Pancreas (tissue), 10 donors: Measurements from ENCODE around the gene RAB39A. TPM values are rescaled to one million over a fixed set of nuclear protein-coding genes. Genes with fewer than 3 reads are reported as not detected.
"Not testable (repeated sequence)": the region's sequence is repeated elsewhere in the genome, so short reads cannot be mapped to it uniquely, and the experiment has no call there.

ENCODE experiments used
- ATAC-seq, 4 donors: fragments of 200-7000 bp; cut with Tn5 transposase; one replicate each; pipeline versions ENCODE4 v1.8.0 to v1.9.1; 2020; ENCODE audit warnings: mild to moderate bottlenecking in 4 of 4, moderate library complexity in 4 of 4
- DNase-seq, 6 donors: peaks; one replicate each; pipeline ENCODE4 v3.0.0-alpha.2; 2020
- FAIRE-seq: peaks from 2 replicates; lab custom pipeline; 2012; peaks lifted over from hg19 to GRCh38; lab: Jason Lieb, UNC
- H3K27ac ChIP-seq, 4 donors: fragments of 200-600 bp; sonication (generic); 1 replicate in 3 of 4; 2 replicates in 1 of 4; pipeline versions ENCODE4 v1.5.0 to v1.8.0; 2020
- H3K27me3 ChIP-seq, 4 donors: fragments of 200-600 bp; one replicate each; pipeline ENCODE4 v1.8.0; 2021
- H3K36me3 ChIP-seq, 3 donors: fragments of 200-600 bp; sonication (generic) in 1 of 3; one replicate each; pipeline versions ENCODE4 v1.5.0 to v1.8.0; 2020 to 2021
- H3K4me1 ChIP-seq, 3 donors: fragments of 200-600 bp; one replicate each; pipeline ENCODE4 v1.8.0; 2021
- H3K4me3 ChIP-seq, 4 donors: fragments of 200-600 bp; sonication (generic) in 2 of 4; one replicate each; pipeline versions ENCODE4 v1.5.0 to v1.8.0; 2020 to 2021
- H3K9me3 ChIP-seq, 4 donors: fragments of 200-600 bp; one replicate each; pipeline ENCODE4 v1.8.0; 2021
- WGBS, 2 donors: extraction: QIAGEN DNeasy Blood & Tissue Kit; methylation state at CpG; one replicate each; pipeline ENCODE4 v1.1.7; 2013; 5-methylcytosine and 5-hydroxymethylcytosine counted together
- intact Hi-C, 3 donors: fragments of 100-400 bp; cut with DNase I; formaldehyde crosslinking; loops; one replicate each; pipeline versions ENCODE4 v1.11.1 to v1.14.2; 2022
- polyA plus RNA-seq, 2 donors: library from polyadenylated mRNA; stranded (reverse); fragments of 200-250 nt; gene quantifications; one replicate each; pipeline ENCODE4 v1.2.3, GENCODE V29; 2013
- total RNA-seq, 6 donors: library from RNA; stranded (reverse); fragmentation: NEBNext Ultra II Directional in 4 of 6; extraction: Animal tissue kit (Norgen Biotek cat#: 25700) in 4 of 6; gene quantifications; one replicate each; pipeline versions ENCODE4 v1.2.1 to v1.2.4, GENCODE V29; 2021 to 2023
- TF ChIP-seq, protein P1 (sequence below), 4 donors: fragments of 200-600 bp; sonication (generic) in 3 of 4; IDR thresholded peaks; one replicate each; pipeline versions ENCODE4 v1.5.0 to v1.8.0; 2021; ENCODE audit warnings: antibody characterized with exemption in 4 of 4
- donor health status: healthy with polysubstance abuse.
- donor health status: DM: no; HTN: no; CAD: no; lungs with moderate emphysema.
- donor health status: DM: no; HTN: no; CAD: no.
- donor health status: control.
- donor health status: control.
- donor health status: Bipolar disorder and iron deficiency.
- donor health status: DM: yes; HTN: yes; CAD: no.
- donor health status: DM: no; HTN: no; CAD: no.
- donor health status: DM: no; HTN: no; CAD: no.
- donor health status: DM: yes; HTN: yes; CAD: no.

The RAB39A gene
- total and polyA plus RNA-seq, 8 donors: 0.15 to 1.0 (median 0.47) TPM; not detected in 2

DNA sequence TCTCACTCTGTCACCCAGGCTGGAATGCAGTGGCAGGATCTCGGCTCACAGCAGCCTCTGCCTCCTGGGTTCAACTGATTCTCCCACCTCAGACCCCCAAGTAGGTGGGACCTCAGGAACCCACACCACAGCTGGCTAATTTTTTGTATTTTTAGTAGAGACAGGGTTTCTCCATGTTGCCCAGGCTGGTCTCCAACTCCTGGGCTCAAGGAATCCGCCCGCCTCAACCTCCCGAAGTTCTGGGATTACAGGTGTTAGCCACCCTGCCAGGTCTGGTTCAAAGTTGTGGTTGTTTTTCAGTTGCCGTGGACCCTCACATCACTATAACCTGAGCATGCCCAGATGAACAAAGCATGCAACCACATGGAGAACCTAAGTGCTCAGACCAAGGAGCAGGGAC is 13.0 kb upstream of the RAB39A start:
- Histone ChIP-seq H3K36me3 (no peaks in the 10 kb centered on the region), H3K9me3 (no peaks in the 10 kb centered on the region), H3K4me3 (no peak overlapping the region), H3K27ac (no peak overlapping the region), H3K27me3 (peaks cover 0 to 3% (median 0%) of the 10 kb centered on the region in 4 donors), H3K4me1 (no peaks in the 10 kb centered on the region)
- WGBS, 2 donors: 69 to 70% methylated on average over 4 to 5 of the region's 5 CpGs
- intact Hi-C loops: no loop called here
- FAIRE-seq (no peak), DNase-seq (no peak), ATAC-seq (no peak)
- TF ChIP-seq, protein P1, sequence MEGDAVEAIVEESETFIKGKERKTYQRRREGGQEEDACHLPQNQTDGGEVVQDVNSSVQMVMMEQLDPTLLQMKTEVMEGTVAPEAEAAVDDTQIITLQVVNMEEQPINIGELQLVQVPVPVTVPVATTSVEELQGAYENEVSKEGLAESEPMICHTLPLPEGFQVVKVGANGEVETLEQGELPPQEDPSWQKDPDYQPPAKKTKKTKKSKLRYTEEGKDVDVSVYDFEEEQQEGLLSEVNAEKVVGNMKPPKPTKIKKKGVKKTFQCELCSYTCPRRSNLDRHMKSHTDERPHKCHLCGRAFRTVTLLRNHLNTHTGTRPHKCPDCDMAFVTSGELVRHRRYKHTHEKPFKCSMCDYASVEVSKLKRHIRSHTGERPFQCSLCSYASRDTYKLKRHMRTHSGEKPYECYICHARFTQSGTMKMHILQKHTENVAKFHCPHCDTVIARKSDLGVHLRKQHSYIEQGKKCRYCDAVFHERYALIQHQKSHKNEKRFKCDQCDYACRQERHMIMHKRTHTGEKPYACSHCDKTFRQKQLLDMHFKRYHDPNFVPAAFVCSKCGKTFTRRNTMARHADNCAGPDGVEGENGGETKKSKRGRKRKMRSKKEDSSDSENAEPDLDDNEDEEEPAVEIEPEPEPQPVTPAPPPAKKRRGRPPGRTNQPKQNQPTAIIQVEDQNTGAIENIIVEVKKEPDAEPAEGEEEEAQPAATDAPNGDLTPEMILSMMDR (IDR thresholded peaks at IDR 0.05): no peak

DNA sequence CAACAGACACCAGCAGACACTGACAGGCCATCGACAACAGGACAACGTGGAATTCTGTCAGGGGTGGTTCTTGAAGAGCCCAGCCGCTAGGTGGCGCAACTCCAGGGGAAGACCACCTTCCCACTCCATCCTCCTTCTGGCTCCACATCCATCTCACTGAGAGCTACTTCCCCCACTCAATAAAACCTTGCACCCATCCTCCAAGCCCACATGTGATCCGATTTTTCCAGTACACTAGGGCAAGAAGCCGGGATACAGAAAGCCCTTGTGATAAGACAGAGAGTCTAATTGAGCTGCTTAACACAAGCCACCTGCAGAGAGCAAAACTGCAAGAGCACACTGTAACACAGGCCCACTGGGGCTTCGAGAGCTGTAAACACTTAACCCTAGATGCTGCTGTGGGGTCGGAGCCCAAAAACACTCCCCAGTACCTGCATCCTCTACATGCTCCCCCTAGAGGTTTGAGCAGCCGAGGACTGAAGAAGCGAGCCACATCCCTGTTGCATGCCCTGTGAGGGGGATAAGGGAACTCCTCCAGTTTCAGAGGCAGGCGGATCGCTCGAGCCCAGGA is 11.5 kb upstream of the RAB39A start:
- peaks cover 0 to 3% (median 0%) of the 10 kb centered on the region in 4 donors for H3K27me3 ChIP-seq
- ATAC-seq (peak in 1 of 4 donors; percentile 40), DNase-seq (peak in 1 of 6 donors; percentile 20), FAIRE-seq (no peak)
- no peaks in the 10 kb centered on the region for H3K4me1 ChIP-seq
- TF ChIP-seq, protein P1 (IDR thresholded peaks at IDR 0.05): peak in 3 of 4 donors; percentile 16 to 39 (median 37)
- H3K9me3 ChIP-seq: no peaks in the 10 kb centered on the region
- WGBS, 2 donors: 24 to 31% methylated on average over 13 of the region's 13 CpGs
- no peak overlapping the region for H3K4me3 ChIP-seq
- H3K36me3 ChIP-seq: no peaks in the 10 kb centered on the region
- intact Hi-C loops: no loop called here
- no peak overlapping the region for H3K27ac ChIP-seq

DNA sequence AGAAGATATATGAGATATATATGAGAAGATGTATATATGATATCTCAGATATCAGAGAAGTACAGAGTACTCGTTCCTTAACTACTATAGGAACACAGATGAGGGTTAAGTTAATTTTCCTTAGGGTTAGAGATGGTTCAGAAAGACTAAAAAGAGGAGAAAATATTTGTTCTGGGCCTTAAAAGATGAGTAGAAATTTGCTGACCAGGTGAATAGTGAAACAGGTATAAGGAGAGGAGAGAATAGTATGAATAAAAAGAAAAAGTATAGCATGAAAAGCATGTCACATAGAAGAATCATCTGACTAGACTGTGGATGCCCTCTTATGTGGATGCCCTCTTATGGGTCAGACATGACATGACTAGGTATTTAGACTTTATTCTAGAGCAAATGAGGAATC is 6.3 kb upstream of the RAB39A start:
- H3K27ac ChIP-seq: no peak overlapping the region
- intact Hi-C loops: no loop called here
- no peaks in the 10 kb centered on the region for H3K36me3 ChIP-seq
- FAIRE-seq (no peak), ATAC-seq (no peak), DNase-seq (no peak)
- H3K27me3 ChIP-seq: peaks cover 0 to 3% (median 0%) of the 10 kb centered on the region in 4 donors
- TF ChIP-seq, protein P1 (IDR thresholded peaks at IDR 0.05): no peak
- 52 to 64% methylated on average over 1 of the region's 1 CpG for WGBS, 2 donors
- H3K4me1 ChIP-seq: no peaks in the 10 kb centered on the region
- no peak overlapping the region for H3K4me3 ChIP-seq
- H3K9me3 ChIP-seq: no peaks in the 10 kb centered on the region

DNA sequence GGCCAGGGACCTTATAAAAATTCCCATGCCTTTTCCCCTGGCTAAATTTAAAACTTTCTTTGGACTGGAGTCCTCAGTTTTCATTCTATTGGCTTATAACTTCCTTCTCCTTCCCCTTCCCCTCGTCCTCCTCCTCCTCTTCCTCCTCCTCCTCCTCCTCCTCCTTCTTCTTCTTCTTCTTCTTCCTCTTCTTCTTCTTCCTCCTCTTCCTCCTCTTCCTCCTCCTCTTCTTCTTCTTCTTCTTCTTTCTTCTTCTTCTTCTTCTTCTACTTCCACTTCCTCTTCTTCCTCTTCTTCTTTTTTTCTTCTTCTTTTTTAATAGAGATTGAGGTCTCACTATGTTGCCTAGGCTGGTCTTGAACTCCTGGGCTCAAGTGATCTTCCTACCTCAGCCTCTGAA is 4.7 kb upstream of the RAB39A start:
- intact Hi-C loops: not testable (repeated sequence)

DNA sequence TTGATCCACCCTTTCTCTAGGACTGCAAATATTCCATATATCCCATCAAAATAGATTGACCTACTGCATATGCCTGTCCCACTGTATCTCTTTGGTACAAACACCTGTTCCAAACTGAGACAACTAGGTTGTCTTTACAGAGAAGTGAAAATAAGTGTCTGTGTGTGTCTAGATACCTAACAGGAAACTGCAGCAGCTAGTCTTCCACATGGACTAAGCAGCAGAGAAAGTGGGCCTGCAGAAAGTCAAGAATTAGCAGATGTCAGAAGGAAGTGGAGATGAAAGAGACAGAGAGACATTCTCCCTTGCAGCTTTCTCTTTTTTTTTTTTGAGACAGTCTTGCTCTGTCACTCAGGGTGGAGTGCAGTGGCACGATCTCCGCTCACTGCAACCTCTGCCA is 3.9 kb upstream of the RAB39A start:
- WGBS, 2 donors: 81 to 83% methylated on average over 2 of the region's 2 CpGs
- intact Hi-C loops: no loop called here
- Histone ChIP-seq H3K27ac (no peak overlapping the region), H3K27me3 (peaks cover 0 to 6% (median 0%) of the 10 kb centered on the region in 4 donors), H3K36me3 (no peaks in the 10 kb centered on the region), H3K4me1 (peaks cover 0 to 6% (median 0%) of the 10 kb centered on the region in 3 donors), H3K9me3 (no peaks in the 10 kb centered on the region), H3K4me3 (no peak overlapping the region)
- no peak for ATAC-seq
- TF ChIP-seq, protein P1 (IDR thresholded peaks at IDR 0.05): no peak
- FAIRE-seq: no peak
- DNase-seq: no peak

More for the DNA sequence above, 4.7 kb upstream of the RAB39A start:
- H3K4me3 ChIP-seq, H3K27me3 ChIP-seq, H3K4me1 ChIP-seq, ATAC-seq, H3K27ac ChIP-seq, DNase-seq, FAIRE-seq, H3K36me3 ChIP-seq, H3K9me3 ChIP-seq: not testable (repeated sequence)
- WGBS, 2 donors: 18 to 43% methylated on average over 1 of the region's 1 CpG
